OCI-M2 (cell line): Measurements from ENCODE around the gene HES1.
"Not testable (repeated sequence)": the region's sequence is repeated elsewhere in the genome, so short reads cannot be mapped to it uniquely, and the experiment has no call there.

ENCODE experiments used
- DNase-seq: peaks from one replicate; lab custom pipeline; 2025; ENCODE audit not compliant: unreplicated experiment; lab: John Stamatoyannopoulos, UW

The HES1 gene

GRCh38 chr3:194124193-194124592 is 11.8 kb upstream of the HES1 start:
- DNase-seq: no peak

- no peak for DNase-seq
Measured at GRCh38 chr3:194125442-194125841, 10.5 kb upstream of the HES1 start.

GRCh38 chr3:194126790-194127189 is 9.2 kb upstream of the HES1 start:
- DNase-seq: no peak

- no peak for DNase-seq
Measured at GRCh38 chr3:194128202-194128918, 7.6 kb upstream of the HES1 start.

- DNase-seq: not testable (repeated sequence)
Measured at GRCh38 chr3:194128919-194129295, 7.0 kb upstream of the HES1 start.

- no peak for DNase-seq
Measured at GRCh38 chr3:194129581-194130133, 6.3 kb upstream of the HES1 start.

GRCh38 chr3:194130188-194130587 is 5.8 kb upstream of the HES1 start:
- no peak for DNase-seq

GRCh38 chr3:194130807-194131589 is 5.0 kb upstream of the HES1 start:
- DNase-seq: no peak

- no peak for DNase-seq
Measured at GRCh38 chr3:194132465-194133286, 3.3 kb upstream of the HES1 start.

GRCh38 chr3:194133661-194134230 is 2.2 kb upstream of the HES1 start:
- DNase-seq: no peak

GRCh38 chr3:194134231-194134756 is 1.7 kb upstream of the HES1 start:
- DNase-seq: no peak

GRCh38 chr3:194134757-194135515 is 1.0 kb upstream of the HES1 start:
- no peak for DNase-seq

GRCh38 chr3:194135516-194135805 is 487 bp upstream of the HES1 start:
- DNase-seq: no peak

GRCh38 chr3:194136519-194137007 is 615 bp downstream of the HES1 start:
- DNase-seq: no peak

- DNase-seq: no peak
Measured at GRCh38 chr3:194137008-194137505, 1.1 kb downstream of the HES1 start.

GRCh38 chr3:194137506-194138474 is 1.8 kb downstream of the HES1 start:
- DNase-seq: no peak

GRCh38 chr3:194138732-194139070 is 2.8 kb downstream of the HES1 start:
- peak; percentile 77 for DNase-seq

GRCh38 chr3:194139071-194139813 is 3.3 kb downstream of the HES1 start:
- peak; percentile 77 for DNase-seq
